GM10266 (cell line): ENCODE results near the gene PRR7.
A peak's percentile ranks its signal among the peaks of the same experiment; 100 is the strongest.

Experiments
- DNase-seq: peaks from one replicate; pipeline ENCODE4 v3.0.0; 2012; ENCODE audit errors: extremely low spot score
- TF ChIP-seq, protein P1 (sequence below): IDR thresholded peaks from 2 replicates; pipeline ENCODE4 v1.5.1; 2012; ENCODE audit warnings: mild to moderate bottlenecking, low read depth; ENCODE audit not compliant: control insufficient read depth, insufficient read depth; ENCODE audit errors: missing control alignments

Gene PRR7

DNA sequence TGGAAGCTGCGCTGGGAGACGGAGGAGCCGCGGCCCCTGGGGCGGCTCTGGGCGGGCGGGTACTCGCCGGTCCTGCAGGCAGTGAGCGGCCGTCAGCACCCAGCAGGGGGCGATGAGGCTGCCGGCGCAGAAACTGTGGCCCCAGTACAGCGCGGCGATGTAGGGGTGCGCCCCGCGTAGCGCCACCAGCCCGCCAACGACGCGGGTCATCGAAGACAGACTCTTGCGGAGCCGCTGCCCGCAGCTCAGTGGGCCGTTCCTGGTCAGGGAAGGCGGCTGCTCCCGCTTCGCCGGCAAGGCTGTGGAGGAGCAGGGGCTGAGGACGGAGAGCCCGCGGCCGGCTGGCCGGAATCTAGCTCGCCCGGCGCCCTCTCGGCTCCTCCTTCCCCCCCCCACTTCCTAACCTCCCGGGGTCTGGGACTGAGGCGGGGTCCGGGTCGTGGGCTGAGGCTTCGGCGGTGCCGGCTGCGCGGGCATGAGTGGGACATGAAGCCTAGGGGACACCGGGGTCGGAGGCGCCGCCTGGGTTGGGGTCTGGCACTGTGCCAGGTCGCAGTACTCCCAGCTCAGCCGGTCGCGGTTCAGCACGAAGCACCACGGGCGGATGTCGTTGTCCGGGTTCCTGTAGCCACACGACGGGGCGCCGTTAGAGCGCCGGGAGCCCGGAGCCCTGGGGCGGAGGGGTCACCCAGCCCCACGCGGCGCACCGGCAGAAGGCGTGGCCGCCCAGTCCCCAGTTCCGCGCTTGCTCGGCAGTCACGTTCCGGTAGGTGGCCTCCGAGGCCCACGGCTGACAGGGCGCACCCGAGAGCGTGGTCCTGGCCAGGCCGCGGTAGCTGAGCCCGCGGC, 42.6 kb upstream of the PRR7 start:
- DNase-seq = peak; percentile 95
- TF ChIP-seq, protein P1, sequence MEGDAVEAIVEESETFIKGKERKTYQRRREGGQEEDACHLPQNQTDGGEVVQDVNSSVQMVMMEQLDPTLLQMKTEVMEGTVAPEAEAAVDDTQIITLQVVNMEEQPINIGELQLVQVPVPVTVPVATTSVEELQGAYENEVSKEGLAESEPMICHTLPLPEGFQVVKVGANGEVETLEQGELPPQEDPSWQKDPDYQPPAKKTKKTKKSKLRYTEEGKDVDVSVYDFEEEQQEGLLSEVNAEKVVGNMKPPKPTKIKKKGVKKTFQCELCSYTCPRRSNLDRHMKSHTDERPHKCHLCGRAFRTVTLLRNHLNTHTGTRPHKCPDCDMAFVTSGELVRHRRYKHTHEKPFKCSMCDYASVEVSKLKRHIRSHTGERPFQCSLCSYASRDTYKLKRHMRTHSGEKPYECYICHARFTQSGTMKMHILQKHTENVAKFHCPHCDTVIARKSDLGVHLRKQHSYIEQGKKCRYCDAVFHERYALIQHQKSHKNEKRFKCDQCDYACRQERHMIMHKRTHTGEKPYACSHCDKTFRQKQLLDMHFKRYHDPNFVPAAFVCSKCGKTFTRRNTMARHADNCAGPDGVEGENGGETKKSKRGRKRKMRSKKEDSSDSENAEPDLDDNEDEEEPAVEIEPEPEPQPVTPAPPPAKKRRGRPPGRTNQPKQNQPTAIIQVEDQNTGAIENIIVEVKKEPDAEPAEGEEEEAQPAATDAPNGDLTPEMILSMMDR = peak; percentile 95

- DNase-seq = no peak
- TF ChIP-seq, protein P1 = no peak
These were observed 41.9 kb upstream of the PRR7 start for GRCh38 chr5:177404641-177405179.

GRCh38 chr5:177405312-177405711, 41.3 kb upstream of the PRR7 start:
- TF ChIP-seq, protein P1 = no peak
- DNase-seq = no peak

DNA sequence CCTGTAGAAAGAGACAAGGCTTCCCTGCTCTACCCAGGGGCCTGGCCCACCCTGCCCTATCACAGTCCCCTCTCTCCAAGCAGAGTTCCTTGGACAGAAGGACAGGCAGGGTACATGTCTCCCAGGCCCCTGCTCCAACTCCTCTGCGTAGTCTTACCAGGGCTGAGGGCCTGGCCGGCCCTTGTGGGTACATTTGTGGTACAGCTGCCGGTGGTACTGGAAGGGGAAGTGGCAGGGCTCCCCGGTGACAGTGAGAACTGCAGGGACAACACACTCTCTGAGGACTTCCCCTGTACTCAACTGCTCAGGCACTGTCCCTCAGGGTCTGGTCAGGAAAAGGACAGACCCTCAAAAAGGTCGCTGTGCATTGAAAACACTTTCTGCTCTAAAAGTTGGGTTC, 40.8 kb upstream of the PRR7 start:
- TF ChIP-seq, protein P1 = no peak
- DNase-seq = no peak

DNA sequence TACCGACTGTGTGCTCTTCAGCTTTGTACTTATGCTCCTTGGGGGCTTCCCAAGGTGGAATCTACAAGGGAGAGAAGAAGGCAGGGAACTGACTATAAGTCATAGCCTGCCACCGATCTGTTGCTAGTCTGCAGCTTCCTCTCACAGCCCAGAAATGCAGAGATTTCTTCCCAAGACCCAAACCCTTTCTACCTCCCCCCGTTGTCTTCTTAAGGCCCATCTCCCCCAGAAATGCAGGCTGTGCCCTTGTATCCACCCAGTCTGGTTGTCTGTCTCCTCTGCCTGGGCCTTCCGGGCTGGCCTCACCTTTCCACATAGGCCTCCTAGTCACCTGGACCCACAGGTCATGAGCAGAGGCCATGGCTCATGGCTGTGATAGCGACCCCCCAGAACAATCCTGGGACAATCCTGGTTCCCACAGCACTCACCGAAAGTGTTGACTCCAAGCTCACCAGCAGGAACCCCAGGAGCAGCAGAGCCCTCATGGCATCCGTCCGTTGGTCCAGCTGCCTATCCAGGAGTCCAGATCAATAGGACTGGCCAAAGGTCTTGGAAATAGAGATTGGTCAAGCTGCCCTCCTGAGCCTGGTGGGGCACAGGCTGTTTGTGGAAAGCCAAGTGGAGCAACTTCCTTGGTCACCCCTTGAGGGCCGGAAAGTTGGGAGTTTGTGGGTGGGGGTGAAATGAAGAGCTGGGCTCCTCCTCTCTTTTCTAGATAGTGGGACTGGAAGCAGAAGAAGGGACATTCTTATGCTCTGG, 37.4 kb upstream of the PRR7 start, which contains the start of gene F12:
F12 (minus strand) TSS at position 522 of the 759 bp plus-strand sequence; CDS start at position 485, 37 bp downstream.
- TF ChIP-seq, protein P1 = no peak
- no peak for DNase-seq

- no peak for DNase-seq
- TF ChIP-seq, protein P1 = no peak
These were observed 36.0 kb upstream of the PRR7 start for GRCh38 chr5:177410575-177410974.
